ENCODE data around the gene FAM229A. TPM values are rescaled to one million over a fixed set of nuclear protein-coding genes. Genes with fewer than 3 reads are reported as not detected.
"Not testable (repeated sequence)": the region's sequence is repeated elsewhere in the genome, so short reads cannot be mapped to it uniquely, and the experiment has no call there.

Gene FAM229A
- total and polyA plus RNA-seq, 2 of the 8 experiments (the other 6 are each of a cell fraction or from before 2014, with no cell fraction given) = 4.1 to 4.2 TPM

GRCh38 chr1:32398401-32398800 is 36.1 kb upstream of the FAM229A start (continued):
- no peak for TF ChIP-seq MAFK (IDR thresholded peaks at IDR 0.05; ENCODE audit: low read depth, low read length)
- TF ChIP-seq JUN (IDR thresholded peaks at IDR 0.05; ENCODE audit: low read depth, low read length) = no peak

- H2AFZ ChIP-seq (ENCODE audit: low read length); FAIRE-seq; H4K5ac ChIP-seq (ENCODE audit: insufficient read length, low read depth, low read length); H4K20me1 ChIP-seq (replicated peaks in 1 of 2; ENCODE audit: control insufficient read depth in 1 of 2, insufficient read depth in 2 of 2, low read length in 2 of 2); H3K56ac ChIP-seq (replicated peaks; ENCODE audit: insufficient read length, low read depth, low read length); H3K27ac ChIP-seq (ENCODE audit: low read depth, low read length); H3K36me3 ChIP-seq (ENCODE audit: control insufficient read depth in 2 of 4, insufficient read depth in 4 of 4, low read length in 3 of 4); H3K23me2 ChIP-seq (ENCODE audit: low read depth, low read length); H2AK5ac ChIP-seq (ENCODE audit: low read depth, low read length); H3K79me1 ChIP-seq (ENCODE audit: low read depth, low read length); H3K23ac ChIP-seq (ENCODE audit: insufficient read length); H3K4me3 ChIP-seq (ENCODE audit: extremely low read depth in 1 of 4, insufficient read depth in 2 of 4, low read depth in 3 of 4, low read length in 4 of 4); H3K4me1 ChIP-seq (replicated peaks in 1 of 4; ENCODE audit: control insufficient read depth in 3 of 4, insufficient read depth in 4 of 4, low read length in 3 of 4); H2BK15ac ChIP-seq (ENCODE audit: low read length); H2BK20ac ChIP-seq (ENCODE audit: low read length); H3K9ac ChIP-seq (replicated peaks in 1 of 4; ENCODE audit: extremely low read depth in 1 of 4, low read depth in 3 of 4, low read length in 3 of 4); H2BK120ac ChIP-seq (replicated peaks; ENCODE audit: low read depth, low read length); H3K14ac ChIP-seq (ENCODE audit: insufficient read length); H3K4ac ChIP-seq (replicated peaks; ENCODE audit: insufficient read length, low read depth, low read length); H3K27me3 ChIP-seq (replicated peaks in 1 of 4; ENCODE audit: control insufficient read depth in 3 of 4, extremely low read depth in 1 of 4, insufficient read depth in 3 of 4, low read length in 3 of 4); H3K18ac ChIP-seq (ENCODE audit: extremely low read depth, low read length); H2BK12ac ChIP-seq (ENCODE audit: low read depth, low read length); H2BK5ac ChIP-seq (ENCODE audit: low read depth, low read length); DNase-seq (ENCODE audit: low read depth in 1 of 2, low spot score in 2 of 2); H4K8ac ChIP-seq (ENCODE audit: extremely low read depth, insufficient read depth, low read length); H3K4me2 ChIP-seq (ENCODE audit: insufficient read depth in 1 of 2, low read depth in 2 of 2, low read length in 2 of 2); H3K9me3 ChIP-seq (ENCODE audit: insufficient read depth in 2 of 2, low read depth in 1 of 2, low read length in 1 of 2); H4K91ac ChIP-seq (replicated peaks; ENCODE audit: insufficient read length, low read length): not testable (repeated sequence)
- CTCF ChIA-PET (ENCODE audit: partially characterized antibody) = interaction anchor here (0.9 to 1.9 kb wide), 3 partner anchors 17 to 316 kb away, joined by 4 to 5 read pairs (median 4); no protein-coding TSS in a partner anchor
- H3K79me2 ChIP-seq (ENCODE audit: control insufficient read depth in 1 of 2, insufficient read depth in 2 of 2, low read length in 2 of 2) = peaks cover 4 to 20% of the 10 kb centered on the region in 2 experiments; a peak in 3 of 4 replicates
- 89% methylated on average over 5 of the region's 5 CpGs; no CpG with 5 or more reads in 1 of the 2 experiments for WGBS, 2 experiments (ENCODE audit: extremely low coverage in 1 of 2, insufficient coverage in 1 of 2, insufficient read length in 1 of 2, insufficient replicate concordance in 2 of 2, low coverage in 1 of 2, low lambda C conversion rate in 2 of 2, missing lambda C conversion rate in 1 of 2)
- POLR2A ChIA-PET (ENCODE audit: partially characterized antibody) = interaction anchor here (0.8 to 3.8 kb wide), 5 partner anchors 8 to 224 kb away, joined by 3 to 12 read pairs (median 4); partner anchors contain the start of genes MARCKSL1 and ZBTB8B
Measured at GRCh38 chr1:32396524-32396923, 34.2 kb upstream of the FAM229A start.
